HepG2 (cell line): ENCODE results near the gene NOSIP.

ENCODE experiments used
- BCLAF1 ChIP-seq: fragments of 450-650 bp; IDR thresholded peaks from 2 replicates; pipeline ENCODE4 v1.6.1; 2017; ENCODE audit warnings: mild to moderate bottlenecking
- CEBPG ChIP-seq: IDR thresholded peaks from 2 replicates; pipeline ENCODE4 v1.6.1; 2016
- TF ChIP-seq, protein P1 (sequence below): sonication (generic); formaldehyde crosslinking; IDR thresholded peaks from 2 replicates; pipeline ENCODE4 v1.4.0; 2020; ENCODE audit warnings: missing genetic modification reagents

- no peak for TF ChIP-seq BCLAF1
- TF ChIP-seq, protein P1, sequence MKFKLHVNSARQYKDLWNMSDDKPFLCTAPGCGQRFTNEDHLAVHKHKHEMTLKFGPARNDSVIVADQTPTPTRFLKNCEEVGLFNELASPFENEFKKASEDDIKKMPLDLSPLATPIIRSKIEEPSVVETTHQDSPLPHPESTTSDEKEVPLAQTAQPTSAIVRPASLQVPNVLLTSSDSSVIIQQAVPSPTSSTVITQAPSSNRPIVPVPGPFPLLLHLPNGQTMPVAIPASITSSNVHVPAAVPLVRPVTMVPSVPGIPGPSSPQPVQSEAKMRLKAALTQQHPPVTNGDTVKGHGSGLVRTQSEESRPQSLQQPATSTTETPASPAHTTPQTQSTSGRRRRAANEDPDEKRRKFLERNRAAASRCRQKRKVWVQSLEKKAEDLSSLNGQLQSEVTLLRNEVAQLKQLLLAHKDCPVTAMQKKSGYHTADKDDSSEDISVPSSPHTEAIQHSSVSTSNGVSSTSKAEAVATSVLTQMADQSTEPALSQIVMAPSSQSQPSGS, result no peak
- no peak for TF ChIP-seq CEBPG
Observed at GRCh38 chr19:49626226-49626625, 45.9 kb upstream of the NOSIP start.
